ENCODE data around the gene SAMD7. TPM values are rescaled to one million over a fixed set of nuclear protein-coding genes. Genes with fewer than 3 reads are reported as not detected.

The SAMD7 gene
- total and polyA plus RNA-seq, 9 of the 15 experiments (the other 6 are each of a cell fraction or from before 2014, with no cell fraction given) = not detected

- TF ChIP-seq NCOR1 (IDR thresholded peaks at IDR 0.05) (peak; percentile 51; the same call in 1 of the 2 replicates), USF1 (CRISPR knock-in tag; IDR thresholded peaks at IDR 0.05) (no peak), THAP7 (CRISPR knock-in tag; IDR thresholded peaks at IDR 0.05) (no peak), DNMT1 (IDR thresholded peaks at IDR 0.05) (no peak), KLF13 (tag; IDR thresholded peaks at IDR 0.05; ENCODE audit: borderline replicate concordance, low read depth) (no peak), ETV5 (CRISPR knock-in tag; IDR thresholded peaks at IDR 0.05; ENCODE audit: low read depth) (no peak), POU5F1 (IDR thresholded peaks at IDR 0.05; ENCODE audit: borderline replicate concordance, low read depth, low read length, partially characterized antibody) (no peak), ZNF124 (CRISPR knock-in tag; IDR thresholded peaks at IDR 0.05) (no peak), PRDM10 (IDR thresholded peaks at IDR 0.05; ENCODE audit: partially characterized antibody) (peak; percentile 7), TEAD4 (IDR thresholded peaks at IDR 0.05; ENCODE audit: low read length) (peak; percentile 79), TEAD4 (CRISPR knock-in tag; IDR thresholded peaks at IDR 0.05; ENCODE audit: borderline replicate concordance) (no peak), DMBX1 (CRISPR knock-in tag; IDR thresholded peaks at IDR 0.05; ENCODE audit: borderline replicate concordance) (no peak), SMARCA4 (IDR thresholded peaks at IDR 0.05) (peak; percentile 52; the same call in 1 of the 2 replicates), ARID4B (CRISPR knock-in tag; IDR thresholded peaks at IDR 0.05) (no peak), HDAC8 (tag; IDR thresholded peaks at IDR 0.05) (no peak), FOXA1 (IDR thresholded peaks at IDR 0.05; ENCODE audit: borderline replicate concordance) (no peak), CCNT2 (IDR thresholded peaks at IDR 0.05; ENCODE audit: borderline replicate concordance, extremely low read depth, insufficient read length, low read depth, low read length) (no peak), MYBL2 (IDR thresholded peaks at IDR 0.05; ENCODE audit: low read depth) (no peak; the same call in 1 of the 2 replicates), MYBL2 (CRISPR knock-in tag; IDR thresholded peaks at IDR 0.05; ENCODE audit: borderline replicate concordance) (no peak)
These were observed 27.9 kb downstream of the SAMD7 start (continued) for GRCh38 chr3:169939320-169939719.

Data from K562 (cell line).